GM06990 (cell line): Measurements from ENCODE around the gene SLC25A38.

Source experiments
- DNase-seq: peaks from one replicate; pipeline ENCODE4 v3.0.0-alpha.2; 2011; ENCODE audit not compliant: insufficient read length; ENCODE audit errors: extremely low read depth
- H3K27me3 ChIP-seq: replicated peaks from 2 replicates; pipeline ENCODE4 v1.6.0; 2011; ENCODE audit warnings: low read length; ENCODE audit not compliant: control insufficient read depth, insufficient read depth
- H3K36me3 ChIP-seq: 2 replicates; pipeline ENCODE4 v1.5.1; 2011; ENCODE audit warnings: low read length; ENCODE audit not compliant: control insufficient read depth, insufficient read depth
- H3K4me3 ChIP-seq: replicated peaks from 2 replicates; pipeline ENCODE4 v1.5.1; 2011; ENCODE audit warnings: low read depth, mild to moderate bottlenecking, control low read depth, low read length
- TF ChIP-seq, protein P1 (sequence below): IDR thresholded peaks from 2 replicates; pipeline ENCODE4 v1.5.1; 2011; ENCODE audit warnings: low read length, control low read depth, mild to moderate bottlenecking, inconsistent platforms; ENCODE audit not compliant: insufficient read depth, poor library complexity, severe bottlenecking

Gene SLC25A38

DNA sequence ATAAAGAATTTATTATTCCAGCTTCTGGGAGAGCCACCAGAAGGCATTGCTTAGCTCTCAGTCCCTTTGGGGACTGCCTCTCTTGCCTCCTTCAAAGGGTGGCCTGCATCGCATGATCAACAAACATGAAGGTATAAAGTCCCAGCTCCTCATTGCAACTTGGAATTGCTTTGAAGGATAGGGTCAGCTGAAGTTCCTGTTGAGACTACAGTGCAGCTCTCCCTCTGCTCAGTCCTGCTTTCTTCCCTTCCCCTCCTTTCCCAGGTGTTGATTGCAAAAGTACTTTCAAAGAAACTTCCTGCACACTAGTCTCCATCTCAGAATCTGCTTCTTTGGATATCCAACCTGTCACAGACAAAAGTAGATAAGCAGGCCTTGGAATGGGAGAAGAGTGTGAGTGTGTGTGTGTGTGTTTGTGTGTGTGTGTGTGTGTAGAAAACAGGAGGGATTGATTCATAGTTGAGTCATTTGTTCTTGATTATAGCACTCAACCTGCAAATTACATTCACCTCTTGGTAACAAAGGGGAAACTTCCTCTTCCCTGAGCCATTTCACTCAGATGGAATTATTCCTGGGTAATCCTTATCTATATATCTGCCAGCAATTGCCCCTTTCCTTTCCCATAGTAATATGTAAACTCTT lies 40.0 kb upstream of the SLC25A38 start:
- no peaks in the 10 kb centered on the region for H3K27me3 ChIP-seq
- TF ChIP-seq, protein P1, sequence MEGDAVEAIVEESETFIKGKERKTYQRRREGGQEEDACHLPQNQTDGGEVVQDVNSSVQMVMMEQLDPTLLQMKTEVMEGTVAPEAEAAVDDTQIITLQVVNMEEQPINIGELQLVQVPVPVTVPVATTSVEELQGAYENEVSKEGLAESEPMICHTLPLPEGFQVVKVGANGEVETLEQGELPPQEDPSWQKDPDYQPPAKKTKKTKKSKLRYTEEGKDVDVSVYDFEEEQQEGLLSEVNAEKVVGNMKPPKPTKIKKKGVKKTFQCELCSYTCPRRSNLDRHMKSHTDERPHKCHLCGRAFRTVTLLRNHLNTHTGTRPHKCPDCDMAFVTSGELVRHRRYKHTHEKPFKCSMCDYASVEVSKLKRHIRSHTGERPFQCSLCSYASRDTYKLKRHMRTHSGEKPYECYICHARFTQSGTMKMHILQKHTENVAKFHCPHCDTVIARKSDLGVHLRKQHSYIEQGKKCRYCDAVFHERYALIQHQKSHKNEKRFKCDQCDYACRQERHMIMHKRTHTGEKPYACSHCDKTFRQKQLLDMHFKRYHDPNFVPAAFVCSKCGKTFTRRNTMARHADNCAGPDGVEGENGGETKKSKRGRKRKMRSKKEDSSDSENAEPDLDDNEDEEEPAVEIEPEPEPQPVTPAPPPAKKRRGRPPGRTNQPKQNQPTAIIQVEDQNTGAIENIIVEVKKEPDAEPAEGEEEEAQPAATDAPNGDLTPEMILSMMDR = no peak
- no peak overlapping the region for H3K4me3 ChIP-seq
- no peaks in the 10 kb centered on the region for H3K36me3 ChIP-seq
- DNase-seq = no peak

DNA sequence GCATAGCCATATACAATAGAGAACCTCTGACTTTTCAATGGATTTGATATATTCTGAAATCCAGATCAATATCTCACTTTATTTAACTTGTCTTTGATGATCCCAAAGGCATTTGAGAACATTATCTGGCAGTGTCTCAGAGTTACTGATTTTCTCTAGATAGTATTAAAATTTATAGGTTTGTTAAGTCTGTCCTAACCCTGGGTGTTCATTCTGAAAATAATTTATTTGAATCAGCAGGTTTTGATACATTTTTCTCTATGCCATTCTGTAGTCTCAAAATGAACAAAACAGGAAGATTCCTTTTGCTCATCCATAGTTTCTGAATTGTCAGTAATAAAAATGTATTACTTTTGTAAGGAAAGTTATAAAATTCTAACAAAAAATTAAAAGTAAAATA lies 39.4 kb upstream of the SLC25A38 start:
- Histone ChIP-seq H3K4me3 (no peak overlapping the region), H3K36me3 (no peaks in the 10 kb centered on the region), H3K27me3 (no peaks in the 10 kb centered on the region)
- no peak for DNase-seq
- TF ChIP-seq, protein P1 = no peak

DNA sequence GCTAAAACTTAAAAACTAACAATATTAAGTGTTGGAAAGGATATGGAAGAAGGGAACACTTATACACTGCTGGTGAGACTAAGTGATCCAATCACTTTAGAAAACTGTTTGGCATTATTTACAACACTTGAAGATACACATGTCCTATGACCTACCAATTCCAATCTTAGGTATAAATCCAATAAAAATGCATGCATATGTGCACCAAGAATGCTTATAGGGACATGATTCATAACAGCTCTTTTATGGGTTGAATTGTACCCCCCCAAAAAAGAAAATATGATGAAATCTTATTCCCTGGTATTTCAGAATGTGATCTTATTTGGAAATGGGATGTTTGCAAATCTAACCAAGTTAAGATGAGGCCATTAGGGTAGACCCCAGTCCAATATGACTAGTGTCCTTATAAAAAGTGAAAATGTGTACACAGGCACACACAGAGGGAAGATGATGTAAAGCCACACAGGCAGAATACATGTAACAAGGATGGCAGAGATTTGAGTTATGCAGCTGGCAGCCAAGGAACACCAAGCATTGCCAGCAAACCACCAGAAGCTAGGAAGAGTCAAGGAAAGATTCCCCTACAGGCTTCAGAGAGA lies 38.3 kb upstream of the SLC25A38 start:
- TF ChIP-seq, protein P1 = no peak
- no peak for DNase-seq
- no peak overlapping the region for H3K4me3 ChIP-seq
- H3K36me3 ChIP-seq = no peaks in the 10 kb centered on the region
- no peaks in the 10 kb centered on the region for H3K27me3 ChIP-seq

DNA sequence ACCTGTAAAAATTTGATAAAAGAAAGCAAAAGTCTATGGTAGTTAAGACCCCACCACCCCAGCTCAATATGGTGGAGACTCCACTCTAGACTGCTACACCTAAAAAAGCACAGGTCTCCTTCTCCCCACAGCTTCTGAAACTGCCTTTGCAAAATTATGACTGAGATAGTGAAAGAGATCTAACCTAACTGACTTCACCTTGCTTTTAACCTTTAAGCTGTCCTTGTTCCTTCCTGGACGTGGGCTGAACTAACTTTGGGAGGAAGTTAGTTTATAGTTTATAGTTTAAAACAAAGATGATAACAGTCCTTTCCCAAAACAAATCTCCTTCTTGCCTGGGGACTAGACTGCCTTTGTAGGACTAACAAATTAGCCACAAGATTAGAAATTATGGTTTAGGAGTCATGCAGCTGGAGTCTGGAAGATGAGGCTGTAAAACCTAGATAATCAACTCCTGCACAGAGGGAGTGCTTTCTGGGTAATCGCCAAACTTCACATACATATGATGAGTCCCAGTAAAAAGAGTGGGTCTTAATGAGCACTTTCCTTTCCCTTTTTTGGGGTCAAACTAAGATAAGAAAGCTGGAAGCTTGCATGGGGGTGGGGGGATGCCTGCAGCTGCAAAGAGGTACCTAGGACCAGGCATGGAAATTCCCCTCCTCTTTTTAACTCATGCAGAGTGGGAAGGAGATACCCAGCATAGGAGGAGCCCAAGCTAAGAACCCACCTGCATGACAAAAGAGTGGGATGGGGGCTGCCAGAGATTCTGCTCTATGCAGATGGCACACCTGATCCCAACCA lies 36.2 kb upstream of the SLC25A38 start:
- no peaks in the 10 kb centered on the region for H3K36me3 ChIP-seq
- H3K4me3 ChIP-seq = no peak overlapping the region
- no peaks in the 10 kb centered on the region for H3K27me3 ChIP-seq
- TF ChIP-seq, protein P1 = no peak
- no peak for DNase-seq

DNA sequence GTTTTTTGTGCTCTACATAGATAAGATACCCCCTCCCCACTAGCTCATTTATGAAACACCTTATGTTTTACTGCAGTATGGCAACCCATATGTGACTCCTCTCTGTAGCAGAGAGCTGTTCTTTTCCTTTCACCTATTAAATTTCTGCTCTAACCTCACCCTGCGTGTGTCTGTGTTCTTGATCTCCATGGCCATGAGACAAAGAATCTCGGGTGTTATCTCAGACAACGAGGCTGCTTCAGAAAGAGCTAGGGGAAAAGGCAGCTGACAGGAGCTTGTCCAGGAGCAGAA lies 35.6 kb upstream of the SLC25A38 start:
- TF ChIP-seq, protein P1 = no peak
- Histone ChIP-seq H3K36me3 (no peaks in the 10 kb centered on the region), H3K4me3 (no peak overlapping the region), H3K27me3 (no peaks in the 10 kb centered on the region)
- DNase-seq = no peak
